Neural crest cell (in vitro differentiated cells): ENCODE results near the gene TMEM164. TPM values are rescaled to one million over a fixed set of nuclear protein-coding genes. Genes with fewer than 3 reads are reported as not detected.

ENCODE experiments used
- DNase-seq: peaks from one replicate; pipeline ENCODE4 v3.0.0; 2021; ENCODE audit warnings: low read depth, mixed read lengths, low spot score
- H3K27ac Mint-ChIP-seq: one replicate; pipeline ENCODE4 v1.8.0; 2021; ENCODE audit warnings: mild to moderate bottlenecking, mixed read lengths; ENCODE audit not compliant: unreplicated experiment
- H3K27me3 Mint-ChIP-seq: 2 replicates; pipeline ENCODE4 v1.8.0; 2021; ENCODE audit warnings: low read depth, mild to moderate bottlenecking, mixed read lengths
- H3K36me3 Mint-ChIP-seq: 2 replicates; pipeline ENCODE4 v1.8.0; 2021; ENCODE audit warnings: low read depth, mild to moderate bottlenecking, mixed read lengths
- H3K4me1 Mint-ChIP-seq: 2 replicates; pipeline ENCODE4 v1.8.0; 2021; ENCODE audit warnings: mixed read lengths
- H3K4me3 Mint-ChIP-seq: one replicate; pipeline ENCODE4 v1.8.0; 2021; ENCODE audit warnings: mild to moderate bottlenecking, mixed read lengths
- H3K9me3 Mint-ChIP-seq: 2 replicates; pipeline ENCODE4 v1.8.0; 2021; ENCODE audit warnings: mixed read lengths
- CTCF ChIP-seq: fragments of 200-600 bp; sonication (generic); conservative IDR thresholded peaks from 2 replicates; pipeline ENCODE4 v1.5.0; 2021; ENCODE audit warnings: antibody characterized with exemption, mild to moderate bottlenecking
- long read RNA-seq: library from polyadenylated mRNA; unstranded; transcript quantifications from one replicate; pipeline ENCODE4 v2.0.0, GENCODE V29; 2020
- total RNA-seq: library from RNA; stranded (reverse); gene quantifications from 2 replicates; pipeline ENCODE4 v1.2.1, GENCODE V29; 2021

Gene TMEM164
- 85.3 and 90.2 TPM in 2 replicates for total RNA-seq
- long read RNA-seq, partial matches to known transcripts: 1 of 29 reads
- long read RNA-seq, other reads (novel, unspliced or antisense): 28 of 29 reads

GRCh38 chrX:110002300-110003166 is at the start of gene TMEM164:
Gene TMEM164 (plus strand): TSS chrX:110003114. CDS start chrX:110003775, 661 bp downstream.
- H3K4me3 Mint-ChIP-seq: peak within 1 kb of the TSS; percentile 97
- peak within 1 kb of the TSS; percentile 94 for H3K27ac Mint-ChIP-seq
- peak; percentile 81 for DNase-seq
- no peaks in the 10 kb centered on the region for H3K36me3 Mint-ChIP-seq
- H3K4me1 Mint-ChIP-seq: peaks cover 60% of the 10 kb centered on the region
- H3K9me3 Mint-ChIP-seq: no peaks in the 10 kb centered on the region
- peak; percentile 45 for TF ChIP-seq CTCF
- no peaks in the 10 kb centered on the region for H3K27me3 Mint-ChIP-seq

- Mint-ChIP-seq H3K9me3 (peaks cover 2% of the 10 kb centered on the region), H3K4me3 (no peak overlapping the region), H3K27me3 (no peaks in the 10 kb centered on the region), H3K36me3 (no peaks in the 10 kb centered on the region), H3K27ac (no peak overlapping the region), H3K4me1 (no peaks in the 10 kb centered on the region)
- DNase-seq: no peak
- TF ChIP-seq CTCF: no peak
These were observed 48.6 kb upstream of the TMEM164 start for GRCh38 chrX:109954333-109954732.

- TF ChIP-seq CTCF: no peak
- Mint-ChIP-seq H3K4me3 (no peak overlapping the region), H3K27me3 (no peaks in the 10 kb centered on the region), H3K9me3 (peaks cover 2% of the 10 kb centered on the region), H3K36me3 (no peaks in the 10 kb centered on the region), H3K27ac (no peak overlapping the region), H3K4me1 (no peaks in the 10 kb centered on the region)
- no peak for DNase-seq
These were observed 48.0 kb upstream of the TMEM164 start for GRCh38 chrX:109954955-109955354.

GRCh38 chrX:109958266-109958665 is 44.6 kb upstream of the TMEM164 start:
- peaks cover 4% of the 10 kb centered on the region for H3K27me3 Mint-ChIP-seq
- no peaks in the 10 kb centered on the region for H3K4me1 Mint-ChIP-seq
- no peaks in the 10 kb centered on the region for H3K36me3 Mint-ChIP-seq
- no peak for TF ChIP-seq CTCF
- H3K4me3 Mint-ChIP-seq: no peak overlapping the region
- no peaks in the 10 kb centered on the region for H3K9me3 Mint-ChIP-seq
- no peak for DNase-seq
- H3K27ac Mint-ChIP-seq: no peak overlapping the region

GRCh38 chrX:109959356-109959871 is 43.5 kb upstream of the TMEM164 start:
- Mint-ChIP-seq H3K9me3 (no peaks in the 10 kb centered on the region), H3K27me3 (peaks cover 4% of the 10 kb centered on the region), H3K27ac (no peak overlapping the region), H3K4me3 (no peak overlapping the region), H3K36me3 (no peaks in the 10 kb centered on the region), H3K4me1 (no peaks in the 10 kb centered on the region)
- no peak for DNase-seq
- TF ChIP-seq CTCF: no peak
